GM12872 (cell line): ENCODE measurements around the gene USP34.

Experiments used
- CTCF ChIP-seq: IDR thresholded peaks from 3 replicates; pipeline ENCODE4 v1.5.1; 2011; ENCODE audit warnings: low read depth, mild to moderate bottlenecking, low read length, moderate library complexity; ENCODE audit not compliant: insufficient read depth

USP34 gene

GRCh38 chr2:61141151-61141550 lies 329.7 kb downstream of the USP34 start:
- no peak for TF ChIP-seq CTCF

- TF ChIP-seq CTCF, result no peak
Measured at GRCh38 chr2:61138859-61139258, 332.0 kb downstream of the USP34 start.
